NCI-H1048 (cell line): ENCODE measurements around the gene PRR9.
A peak's percentile ranks its signal among the peaks of the same experiment; 100 is the strongest.
"Not testable (repeated sequence)": the region's sequence is repeated elsewhere in the genome, so short reads cannot be mapped to it uniquely, and the experiment has no call there.

Experiments
- DNase-seq: peaks from one replicate; lab custom pipeline; 2025; lab: John Stamatoyannopoulos, UW

PRR9 gene, protein sequence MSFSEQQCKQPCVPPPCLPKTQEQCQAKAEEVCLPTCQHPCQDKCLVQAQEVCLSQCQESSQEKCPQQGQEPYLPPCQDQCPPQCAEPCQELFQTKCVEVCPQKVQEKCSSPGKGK

DNA sequence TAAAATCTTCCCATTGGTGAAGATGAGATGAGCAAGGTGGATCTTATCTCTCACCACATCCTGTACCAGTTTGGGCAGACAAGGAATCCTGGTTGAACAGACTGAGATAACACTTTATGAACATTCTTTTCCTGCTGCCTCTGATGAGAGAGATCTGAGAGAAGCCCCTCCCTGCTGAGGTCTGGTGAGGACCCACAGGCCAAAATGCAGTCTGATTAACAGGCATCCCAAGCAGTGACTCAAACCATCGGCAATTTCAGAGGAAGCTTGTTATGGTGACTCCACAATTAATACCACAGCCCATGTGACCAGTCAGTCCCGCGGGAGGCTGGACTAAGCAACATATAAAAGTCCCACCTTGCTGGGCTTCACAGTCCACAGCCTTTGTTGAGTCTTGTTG is at the start of gene PRR9:
Gene PRR9, plus strand, starts transcription at position 373 of the 400 bp plus-strand sequence. CDS start 561 bp downstream, outside the sequence.
- DNase-seq: no peak

DNA sequence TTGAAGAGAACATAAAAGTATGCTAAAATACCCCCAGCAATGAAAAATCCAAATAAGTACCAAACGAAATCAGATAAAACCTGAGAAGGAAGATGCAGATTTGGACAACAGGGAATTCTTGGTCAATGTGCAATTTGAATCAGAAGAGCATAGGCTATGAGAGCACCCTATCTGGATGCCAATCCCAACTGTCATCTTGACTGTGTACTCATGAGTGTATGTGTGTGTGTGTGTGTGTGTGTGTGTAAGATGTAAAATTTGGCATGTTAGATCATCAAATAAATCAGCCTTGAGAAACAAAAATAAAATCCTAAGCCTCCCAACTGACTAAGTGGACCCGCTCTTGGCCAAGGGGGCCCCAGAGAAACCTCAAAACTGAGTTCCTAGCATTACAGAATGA is 48.7 kb upstream of the PRR9 start:
- DNase-seq: no peak

DNA sequence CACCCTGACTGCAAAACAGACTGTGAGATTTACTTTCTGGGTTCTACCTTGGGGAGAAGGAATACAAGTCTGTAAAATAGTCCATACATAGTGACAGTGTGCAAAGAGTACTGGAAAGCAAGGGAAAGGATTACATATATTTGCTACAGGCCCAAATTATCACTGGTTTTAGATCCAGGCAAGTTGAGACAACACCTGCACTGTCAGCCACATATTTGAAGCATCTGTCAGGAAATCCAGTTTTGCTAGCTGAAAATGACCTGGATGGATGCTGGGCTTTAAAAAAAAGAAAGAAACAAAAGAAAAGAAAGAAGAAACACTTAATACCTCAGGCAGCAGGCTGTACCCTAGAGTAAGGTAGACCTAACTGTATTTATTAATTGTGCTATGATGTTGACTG is 42.8 kb upstream of the PRR9 start:
- no peak for DNase-seq

DNA sequence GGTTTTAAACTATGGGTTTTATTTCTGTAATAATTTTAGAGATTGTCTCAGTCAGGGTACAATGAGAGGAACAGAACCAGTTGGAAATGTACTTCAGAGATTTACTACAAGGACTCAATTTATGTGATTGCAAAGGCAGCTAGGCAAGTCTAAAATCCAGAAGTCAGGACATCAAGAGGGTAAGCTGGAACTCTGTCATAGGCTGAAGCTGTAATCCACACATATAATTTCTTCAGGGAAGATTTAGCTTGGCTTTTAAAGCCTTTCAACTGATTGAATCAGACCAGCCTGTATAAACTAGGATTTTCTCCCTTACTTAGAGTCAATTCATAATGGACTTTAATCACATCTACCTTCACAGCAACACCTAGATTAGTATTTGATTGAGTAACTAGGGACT is 38.5 kb upstream of the PRR9 start:
- no peak for DNase-seq

DNA sequence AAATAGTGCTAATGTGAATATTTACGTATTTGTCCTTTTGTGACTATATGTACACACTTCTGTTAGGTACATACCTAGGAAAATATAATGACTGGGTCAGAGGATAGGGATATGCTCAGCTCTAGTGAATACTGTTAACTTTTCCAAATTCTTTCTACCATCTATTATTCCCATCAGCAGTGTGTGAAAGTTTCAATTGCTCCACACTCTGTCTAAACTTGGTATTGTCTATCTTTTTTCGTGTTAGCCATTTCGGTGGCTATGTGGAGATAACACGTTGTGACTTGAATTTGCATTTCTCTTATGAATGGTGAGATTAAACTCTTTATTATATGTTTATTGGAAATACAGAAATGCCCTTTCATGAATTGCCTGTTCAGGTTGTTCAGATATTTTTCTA is 36.8 kb upstream of the PRR9 start:
- no peak for DNase-seq

DNA sequence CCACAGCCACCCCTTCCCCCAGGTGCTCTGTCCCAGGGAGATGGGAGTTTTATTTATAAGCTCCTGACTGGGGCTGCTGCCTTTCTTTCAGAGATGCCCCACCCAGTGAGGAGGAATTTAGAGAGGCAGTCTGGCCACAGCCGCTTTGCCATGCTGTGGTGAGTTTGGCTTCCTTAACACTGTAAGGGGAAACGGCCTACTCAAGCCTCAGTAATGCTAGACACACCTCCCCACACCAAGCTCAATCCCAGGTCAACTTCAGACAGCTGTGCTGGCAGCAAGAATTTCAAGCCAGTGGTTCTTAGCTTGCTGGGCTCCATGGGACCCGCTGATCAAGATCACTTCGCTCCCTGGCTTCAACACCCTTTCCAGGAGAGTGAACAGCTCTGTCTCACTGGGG is 29.1 kb upstream of the PRR9 start:
- not testable (repeated sequence) for DNase-seq

DNA sequence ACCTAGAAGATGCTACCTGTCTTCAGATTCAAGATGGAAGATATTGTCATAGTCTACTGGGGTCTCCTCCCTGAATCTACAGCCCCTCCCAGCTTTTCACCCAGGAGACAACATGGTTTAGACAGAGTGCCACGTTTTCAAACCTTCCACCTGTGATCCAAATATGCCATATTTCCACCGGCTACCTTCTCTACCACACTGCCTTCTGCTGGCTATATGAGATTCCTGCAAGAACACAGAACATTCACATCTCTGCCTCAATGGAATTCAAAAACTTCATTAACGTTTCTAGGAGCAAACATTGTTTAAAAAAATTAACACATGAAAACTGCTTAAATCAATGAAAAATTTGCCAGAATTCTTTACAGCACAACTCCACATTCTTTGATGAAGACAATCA is 27.0 kb upstream of the PRR9 start:
- no peak for DNase-seq

DNA sequence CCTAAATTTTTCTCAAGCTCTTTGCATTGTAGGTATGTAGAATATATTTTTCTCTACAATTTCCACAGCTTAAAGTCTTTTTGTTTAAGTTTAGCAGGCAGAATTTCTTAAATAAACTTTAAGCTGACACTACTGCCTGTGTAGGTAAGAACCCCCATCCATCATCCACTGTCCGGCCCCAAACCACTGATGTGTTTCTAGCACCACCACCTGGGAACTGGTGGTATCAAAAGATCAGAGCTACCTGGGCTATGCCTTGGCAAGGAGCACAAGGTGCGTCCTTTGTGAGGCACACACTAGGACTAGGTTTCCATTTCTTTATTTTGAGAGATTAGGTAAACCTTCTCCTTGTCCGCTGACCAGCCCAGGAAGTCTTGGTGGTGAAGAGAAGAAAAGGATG is 24.7 kb upstream of the PRR9 start:
- DNase-seq: no peak

DNA sequence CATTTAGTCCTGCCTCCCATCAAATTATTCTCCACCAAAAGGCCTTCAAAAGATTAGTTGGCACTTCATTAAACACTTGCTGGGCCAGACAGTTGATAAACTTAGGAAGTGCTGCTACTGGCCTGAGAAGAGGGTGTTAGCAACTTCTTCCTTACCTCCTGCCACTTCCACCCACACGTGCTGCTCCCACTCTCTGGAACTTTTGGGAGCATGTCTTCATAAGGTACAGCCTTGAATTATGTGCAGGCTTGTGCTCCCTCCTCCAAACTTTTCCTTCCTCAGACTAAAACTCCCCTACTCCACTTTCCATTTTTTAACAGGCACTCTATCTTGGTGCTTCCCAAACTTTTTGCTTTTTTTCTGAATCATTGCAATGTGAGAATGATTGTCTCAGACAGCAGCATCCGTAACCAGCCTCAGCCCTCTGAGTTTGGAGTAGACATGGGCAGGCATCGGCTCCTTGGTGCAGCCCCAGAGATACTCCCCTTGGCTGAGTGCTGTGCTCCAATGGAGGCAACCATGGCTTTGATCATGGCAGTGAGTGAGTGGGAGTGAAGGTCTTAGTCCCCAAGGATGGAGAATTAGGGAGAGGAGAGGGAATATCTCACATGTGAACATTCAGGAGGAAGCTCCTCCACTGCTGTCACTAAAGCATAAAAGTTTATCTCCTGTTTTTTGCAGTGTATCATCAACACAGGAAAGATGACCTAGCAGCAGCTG is 22.9 kb upstream of the PRR9 start:
- DNase-seq: no peak

DNA sequence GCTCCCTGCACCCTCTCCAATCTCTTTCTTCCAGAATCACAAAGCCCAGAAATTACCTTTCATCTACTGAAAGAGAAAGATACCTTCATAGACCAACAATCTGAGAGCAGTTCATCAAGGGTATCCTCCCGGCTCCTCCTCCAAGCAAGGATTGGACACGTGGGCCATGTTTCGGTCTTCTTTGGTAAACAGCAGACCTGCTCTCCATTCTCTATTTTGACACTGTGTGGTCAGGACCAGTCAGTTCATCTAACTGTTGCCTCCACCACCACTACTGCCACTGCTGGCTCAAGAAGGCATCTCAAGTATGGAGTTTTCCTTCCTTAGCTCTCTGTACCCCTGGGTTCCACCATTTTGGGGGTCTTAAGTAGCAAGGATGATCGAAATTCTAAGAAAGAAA is 22.2 kb upstream of the PRR9 start:
- no peak for DNase-seq

DNA sequence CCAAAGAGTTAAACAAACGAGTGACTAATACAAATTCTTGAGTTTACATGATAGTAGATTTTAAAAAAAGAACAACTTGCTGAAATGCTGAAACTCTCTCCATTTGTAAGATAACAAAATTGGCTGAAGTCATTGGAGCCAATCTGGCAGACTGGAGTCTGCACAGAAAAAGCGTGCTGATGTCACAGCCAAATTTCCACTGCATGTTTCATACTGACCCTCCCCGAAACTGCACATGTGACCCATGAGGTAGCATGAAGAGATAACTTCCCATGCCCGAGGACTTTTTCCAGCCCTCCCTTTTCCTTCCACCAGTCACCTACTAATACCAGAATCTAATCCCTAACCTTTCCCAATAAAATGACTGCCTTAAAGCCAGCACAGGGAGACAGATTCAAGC is 15.4 kb upstream of the PRR9 start:
- no peak for DNase-seq

DNA sequence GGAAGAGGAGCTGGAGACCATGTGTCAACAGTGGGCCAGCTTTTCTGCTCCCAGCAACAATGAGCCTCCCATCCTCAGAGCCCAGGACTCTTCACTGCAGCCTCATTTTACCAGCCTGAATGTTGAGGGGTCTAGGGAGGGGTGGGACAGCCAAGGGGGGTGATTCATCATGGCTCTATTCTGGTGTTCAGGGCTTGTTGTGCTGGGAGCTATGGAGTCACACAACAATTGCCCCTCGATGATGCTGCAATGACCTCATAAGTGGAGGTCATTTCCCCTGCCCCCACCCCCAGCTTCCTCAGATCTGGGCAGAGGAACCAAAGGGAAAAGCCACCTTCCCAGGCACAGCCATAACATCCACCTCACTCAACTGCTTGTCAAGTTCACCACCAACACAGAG is 14.3 kb upstream of the PRR9 start, which contains the start of gene LELP1:
Gene LELP1, plus strand, starts transcription at position 301 of the 400 bp plus-strand sequence. CDS start 1,278 bp downstream, outside the sequence.
- no peak for DNase-seq

DNA sequence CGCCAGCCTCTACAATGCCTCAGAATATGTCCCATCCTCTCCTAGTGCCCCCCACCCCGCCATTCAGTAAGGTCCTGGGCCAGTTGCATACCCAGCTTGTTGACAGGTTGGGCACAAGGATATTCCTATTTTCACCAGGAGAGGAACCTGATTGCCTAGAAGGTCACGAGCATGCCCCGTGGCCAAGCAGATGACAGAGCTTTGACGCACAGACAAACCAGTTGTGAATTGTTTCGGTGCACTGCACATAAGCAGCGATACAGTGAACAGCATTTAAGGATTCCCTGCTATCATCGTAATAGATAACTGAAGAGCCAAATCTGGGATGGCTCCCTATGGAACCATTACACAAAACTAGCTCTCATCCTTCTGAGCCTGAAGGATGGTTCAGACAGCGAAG is 10.8 kb upstream of the PRR9 start:
- no peak for DNase-seq

DNA sequence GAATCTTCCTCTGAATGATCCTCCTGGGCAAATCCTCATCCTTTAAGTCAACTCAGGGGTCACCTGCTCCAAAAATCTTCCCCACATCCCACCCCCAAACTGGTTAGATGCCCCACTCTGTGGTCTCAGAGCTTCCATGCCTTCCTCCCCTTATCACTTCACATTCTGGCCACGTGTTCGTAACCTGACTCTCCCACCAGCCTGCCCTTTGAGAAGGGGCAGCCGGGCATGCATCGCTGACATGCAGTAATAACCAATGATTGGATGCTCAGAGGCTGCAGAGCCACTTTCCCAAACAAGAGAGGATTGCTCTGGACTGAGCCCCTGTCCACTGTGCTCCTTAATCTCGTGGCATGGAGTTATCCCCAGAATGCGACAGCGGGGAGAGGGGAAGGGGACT is 7.2 kb upstream of the PRR9 start:
- DNase-seq: no peak

DNA sequence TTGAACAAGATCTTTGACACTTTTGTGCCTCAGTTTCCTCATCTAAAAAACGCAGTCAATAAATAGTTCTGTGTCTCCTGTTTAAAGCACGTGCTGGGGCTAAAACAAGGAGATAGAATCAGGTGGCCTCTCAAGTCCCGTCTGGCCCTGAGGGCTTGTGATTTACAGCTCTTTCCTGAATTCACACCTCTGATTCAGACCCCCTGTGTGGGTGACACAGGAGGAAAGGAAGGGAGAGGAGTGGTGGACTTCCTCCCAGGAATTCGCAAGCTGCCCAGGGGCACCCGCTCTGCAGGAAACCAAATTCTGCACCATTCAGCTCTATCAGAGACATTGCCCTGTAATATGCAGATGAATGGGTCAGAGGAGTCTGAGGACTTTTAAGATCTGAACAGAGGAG is 5.2 kb upstream of the PRR9 start:
- DNase-seq: no peak

DNA sequence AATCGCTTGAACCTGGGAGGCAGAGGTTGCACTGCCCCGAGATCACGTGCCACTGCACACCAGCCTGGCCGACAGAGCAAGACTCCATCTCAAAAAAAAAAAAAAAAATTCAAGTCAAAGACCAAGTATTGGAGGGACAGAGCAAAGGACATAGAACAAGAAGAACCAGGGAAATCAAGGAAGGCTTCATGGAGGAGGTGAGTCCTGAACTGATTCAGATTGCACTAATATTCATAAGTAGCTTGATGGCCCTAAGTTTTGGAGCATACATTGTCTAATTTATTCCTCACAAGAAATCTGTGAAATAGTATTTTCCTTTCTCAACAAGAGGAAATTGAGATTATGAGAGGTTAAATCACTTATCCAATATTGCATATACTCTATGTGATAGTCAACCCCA is 3.9 kb upstream of the PRR9 start:
- no peak for DNase-seq

DNA sequence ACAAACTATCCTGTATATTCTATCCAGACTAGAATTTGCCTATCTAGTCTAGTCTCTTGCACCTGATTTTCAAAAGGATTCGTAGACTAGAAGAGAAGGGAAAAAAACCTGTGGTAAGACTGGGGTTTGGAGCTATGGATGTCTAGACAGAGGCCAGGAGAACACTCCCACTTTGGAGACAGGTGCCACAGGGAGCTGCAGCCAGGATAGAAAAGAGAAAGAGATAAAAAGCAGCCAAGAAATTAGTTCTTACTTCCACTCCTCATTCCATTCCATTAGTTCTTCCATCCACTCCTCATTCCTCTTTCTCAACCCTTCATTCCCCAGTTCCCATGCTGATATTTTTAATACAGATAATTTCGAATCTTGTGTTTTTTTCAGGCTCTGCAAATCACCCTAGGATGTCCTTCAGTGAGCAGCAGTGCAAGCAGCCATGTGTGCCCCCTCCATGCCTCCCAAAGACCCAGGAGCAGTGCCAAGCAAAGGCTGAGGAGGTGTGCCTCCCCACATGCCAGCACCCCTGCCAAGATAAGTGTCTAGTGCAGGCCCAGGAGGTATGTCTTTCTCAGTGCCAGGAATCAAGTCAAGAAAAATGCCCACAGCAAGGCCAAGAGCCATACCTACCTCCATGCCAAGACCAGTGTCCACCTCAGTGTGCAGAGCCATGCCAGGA is 496 bp downstream of the PRR9 start:
- DNase-seq: no peak

DNA sequence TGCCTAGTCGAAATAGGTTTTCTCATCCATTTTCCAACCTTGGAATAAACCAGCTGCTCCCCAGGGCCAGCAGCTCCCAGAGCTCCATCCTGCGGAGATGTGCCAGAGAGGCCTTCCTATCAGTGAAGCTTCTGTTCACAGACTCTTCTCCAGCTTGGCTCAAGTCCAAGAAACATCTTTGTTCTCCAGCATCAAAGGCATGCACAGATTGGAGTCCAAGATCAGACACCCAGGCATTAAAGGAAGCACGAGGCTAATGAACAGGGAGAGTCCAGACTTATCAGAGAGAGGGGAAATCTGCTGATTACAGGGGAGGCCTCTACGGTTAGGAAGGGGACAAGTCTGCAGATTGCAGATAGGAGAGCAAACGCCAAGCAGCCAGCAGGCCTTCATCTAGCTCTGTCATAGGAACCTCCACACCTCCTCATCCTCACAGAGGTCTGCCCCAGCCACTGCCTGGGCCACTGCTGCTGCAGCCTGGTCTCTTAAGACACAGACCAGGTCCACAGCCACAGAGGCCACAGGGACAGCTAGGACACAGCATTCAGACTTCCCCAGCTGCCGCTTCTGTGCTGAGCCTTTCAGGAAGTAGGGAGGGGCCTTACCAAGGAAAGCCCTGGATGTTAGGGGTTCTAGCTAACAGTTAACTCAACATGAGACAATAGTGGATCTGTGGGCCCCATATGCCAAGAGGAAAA is 3.4 kb downstream of the PRR9 start:
- DNase-seq: no peak

DNA sequence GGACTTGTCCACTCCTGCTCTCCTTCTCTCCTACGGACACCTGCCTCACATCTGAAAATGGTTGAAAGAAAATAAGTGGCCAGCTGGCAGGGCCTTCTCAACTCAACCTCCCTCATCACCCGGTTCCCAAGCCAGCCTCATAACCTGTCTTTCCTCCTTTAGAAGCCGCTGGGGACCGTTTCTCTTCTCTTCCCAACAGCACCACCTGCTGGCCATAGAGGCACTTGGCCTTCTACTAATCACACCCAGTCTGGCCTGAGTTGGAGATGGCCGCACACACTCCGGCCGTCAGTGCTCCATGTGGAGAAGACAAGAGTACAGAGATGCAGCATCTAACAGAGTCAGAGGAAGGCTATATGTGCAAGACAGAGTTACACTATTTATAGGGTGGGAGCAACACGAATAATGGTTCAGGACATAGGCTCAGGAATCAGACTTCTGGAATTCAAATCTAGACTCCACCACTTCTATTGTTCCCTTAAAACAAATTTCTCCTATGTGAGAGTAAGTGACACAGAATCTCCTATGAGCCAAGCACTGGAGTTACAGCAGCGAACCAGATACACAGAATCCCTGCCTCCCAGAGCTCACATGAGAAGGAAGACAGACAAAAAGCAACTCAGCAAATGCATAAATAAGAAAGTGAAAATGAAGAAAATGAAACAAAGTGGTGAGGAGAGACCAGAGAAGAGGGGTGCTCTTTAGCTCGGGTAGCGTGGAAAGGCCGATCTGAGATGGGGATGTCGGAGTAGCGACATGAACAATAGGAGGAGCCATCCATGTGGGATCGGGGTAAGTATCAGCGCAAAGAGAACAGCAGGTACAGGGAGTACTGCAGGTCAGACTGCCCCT is 5.9 kb downstream of the PRR9 start:
- peak; percentile 57 for DNase-seq

DNA sequence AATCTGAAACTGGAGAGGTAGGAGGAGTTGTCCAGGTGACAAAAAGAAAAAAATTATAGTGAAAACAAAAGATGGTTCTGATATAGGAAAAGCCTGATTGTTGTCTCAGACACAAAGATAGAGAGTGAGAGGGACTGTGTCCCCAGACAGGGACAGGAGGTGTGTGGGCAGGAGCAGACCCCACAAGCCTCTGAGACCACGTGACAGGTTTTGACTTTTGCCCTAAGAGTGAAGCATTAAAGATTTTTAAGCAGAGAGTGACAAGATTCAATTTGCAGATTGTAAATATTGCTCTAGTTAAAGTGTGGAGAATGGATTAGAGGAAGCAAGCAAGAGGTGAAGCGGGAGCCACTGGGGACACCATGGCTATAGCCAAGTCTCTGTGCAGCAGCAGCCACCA is 10.4 kb downstream of the PRR9 start:
- no peak for DNase-seq

DNA sequence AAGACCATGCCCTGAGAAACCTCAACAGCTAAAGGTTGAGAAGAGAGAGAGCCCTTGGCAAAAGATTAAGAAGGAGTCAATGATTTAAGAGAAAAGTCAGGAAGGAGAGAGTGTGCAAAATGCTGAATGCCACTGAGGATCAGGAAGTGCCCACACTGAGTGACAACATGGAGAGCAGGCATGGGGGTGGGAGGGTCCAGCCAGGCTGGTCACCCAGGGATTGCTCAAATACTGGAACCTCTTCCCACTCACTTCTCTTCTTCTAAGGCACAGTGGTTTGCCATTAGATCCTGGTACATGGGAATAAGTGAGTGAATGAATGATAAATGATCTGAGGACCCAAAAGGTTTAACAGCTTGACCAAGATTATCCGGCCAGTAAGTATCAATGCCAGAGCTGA is 11.1 kb downstream of the PRR9 start:
- no peak for DNase-seq
